ENCODE data around the gene TCP11.

DNA sequence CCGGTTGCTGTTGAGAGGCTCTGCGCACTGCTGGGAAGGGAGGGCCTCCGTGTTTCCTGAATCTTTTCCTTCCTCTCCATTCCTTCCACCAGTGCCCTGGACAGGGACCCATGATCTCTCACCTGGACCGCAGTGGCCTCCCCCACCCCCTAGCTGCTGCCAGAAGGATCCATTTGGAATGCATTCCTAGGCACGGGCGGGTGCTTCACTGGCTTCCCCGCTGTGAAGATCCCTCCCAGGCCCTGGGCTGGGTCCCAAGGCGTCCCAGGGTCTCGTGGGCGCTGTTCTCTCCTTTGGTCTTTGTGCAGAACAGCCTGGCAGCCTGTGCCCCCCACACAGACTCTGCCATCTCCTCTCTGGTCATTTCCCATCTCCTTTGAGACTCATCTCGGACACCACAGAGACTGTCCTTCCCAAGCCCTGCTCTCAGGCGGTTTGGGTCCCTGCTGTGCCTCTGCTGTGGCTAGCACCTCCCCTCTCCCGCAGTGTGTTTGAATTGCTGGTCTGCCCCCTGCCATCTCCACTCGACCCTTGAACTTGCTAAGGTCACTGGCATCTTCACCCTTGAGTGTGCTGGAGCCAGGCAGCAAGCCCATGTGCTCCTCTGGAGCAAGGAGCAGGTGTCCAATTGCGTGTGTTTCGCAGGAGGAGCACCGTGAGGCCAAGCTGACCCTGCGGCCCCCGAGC is 59.0 kb downstream of the TCP11 start:
- TF ChIP-seq, protein P1, sequence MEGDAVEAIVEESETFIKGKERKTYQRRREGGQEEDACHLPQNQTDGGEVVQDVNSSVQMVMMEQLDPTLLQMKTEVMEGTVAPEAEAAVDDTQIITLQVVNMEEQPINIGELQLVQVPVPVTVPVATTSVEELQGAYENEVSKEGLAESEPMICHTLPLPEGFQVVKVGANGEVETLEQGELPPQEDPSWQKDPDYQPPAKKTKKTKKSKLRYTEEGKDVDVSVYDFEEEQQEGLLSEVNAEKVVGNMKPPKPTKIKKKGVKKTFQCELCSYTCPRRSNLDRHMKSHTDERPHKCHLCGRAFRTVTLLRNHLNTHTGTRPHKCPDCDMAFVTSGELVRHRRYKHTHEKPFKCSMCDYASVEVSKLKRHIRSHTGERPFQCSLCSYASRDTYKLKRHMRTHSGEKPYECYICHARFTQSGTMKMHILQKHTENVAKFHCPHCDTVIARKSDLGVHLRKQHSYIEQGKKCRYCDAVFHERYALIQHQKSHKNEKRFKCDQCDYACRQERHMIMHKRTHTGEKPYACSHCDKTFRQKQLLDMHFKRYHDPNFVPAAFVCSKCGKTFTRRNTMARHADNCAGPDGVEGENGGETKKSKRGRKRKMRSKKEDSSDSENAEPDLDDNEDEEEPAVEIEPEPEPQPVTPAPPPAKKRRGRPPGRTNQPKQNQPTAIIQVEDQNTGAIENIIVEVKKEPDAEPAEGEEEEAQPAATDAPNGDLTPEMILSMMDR (IDR thresholded peaks at IDR 0.05): no peak
- no peak for TF ChIP-seq EZH2 (IDR thresholded peaks at IDR 0.05; ENCODE audit: borderline replicate concordance, insufficient read depth, low read depth, low read length, poor library complexity, severe bottlenecking)

Measured in B cell (primary cell).